NCI-H1417 (cell line): ENCODE data around the gene SMARCA4.
"Not testable (repeated sequence)": the region's sequence is repeated elsewhere in the genome, so short reads cannot be mapped to it uniquely, and the experiment has no call there.

ENCODE experiments used
- DNase-seq, 3 experiments: peaks; one replicate each; lab custom pipeline; 2025; lab: John Stamatoyannopoulos, UW

SMARCA4 gene

GRCh38 chr19:11101057-11101456 is 140.2 kb downstream of the SMARCA4 start:
- DNase-seq: no peak

DNA sequence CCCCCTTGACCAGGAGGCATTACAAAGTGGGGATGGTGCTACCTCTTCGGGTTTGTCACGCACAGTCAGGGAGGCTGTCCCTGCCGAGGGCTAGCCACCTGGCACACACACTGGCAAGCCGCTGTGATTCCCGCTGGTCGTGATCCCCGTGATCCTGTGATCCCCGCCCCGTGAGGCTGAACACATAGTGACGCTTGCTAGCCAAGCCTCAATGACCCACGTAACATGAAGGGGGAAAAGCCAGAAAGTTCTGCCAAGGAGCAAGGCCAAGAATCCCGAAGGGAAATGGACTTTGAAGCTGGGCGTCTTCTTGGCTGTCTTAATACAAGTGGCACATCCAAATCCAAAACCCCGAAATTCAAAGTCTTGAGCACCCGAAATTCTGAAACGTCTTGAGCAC is 142.1 kb downstream of the SMARCA4 start:
- DNase-seq: no peak

- DNase-seq: not testable (repeated sequence)
Measured at GRCh38 chr19:11103667-11104066, 142.8 kb downstream of the SMARCA4 start.

- no peak for DNase-seq
Measured at GRCh38 chr19:11105014-11105636, 144.3 kb downstream of the SMARCA4 start.

DNA sequence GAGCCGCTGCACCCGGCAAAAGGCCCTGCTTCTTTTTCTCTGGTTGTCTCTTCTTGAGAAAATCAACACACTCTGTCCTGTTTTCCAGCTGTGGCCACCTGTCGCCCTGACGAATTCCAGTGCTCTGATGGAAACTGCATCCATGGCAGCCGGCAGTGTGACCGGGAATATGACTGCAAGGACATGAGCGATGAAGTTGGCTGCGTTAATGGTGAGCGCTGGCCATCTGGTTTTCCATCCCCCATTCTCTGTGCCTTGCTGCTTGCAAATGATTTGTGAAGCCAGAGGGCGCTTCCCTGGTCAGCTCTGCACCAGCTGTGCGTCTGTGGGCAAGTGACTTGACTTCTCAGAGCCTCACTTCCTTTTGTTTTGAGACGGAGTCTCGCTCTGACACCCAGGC is 145.6 kb downstream of the SMARCA4 start:
- no peak for DNase-seq

DNA sequence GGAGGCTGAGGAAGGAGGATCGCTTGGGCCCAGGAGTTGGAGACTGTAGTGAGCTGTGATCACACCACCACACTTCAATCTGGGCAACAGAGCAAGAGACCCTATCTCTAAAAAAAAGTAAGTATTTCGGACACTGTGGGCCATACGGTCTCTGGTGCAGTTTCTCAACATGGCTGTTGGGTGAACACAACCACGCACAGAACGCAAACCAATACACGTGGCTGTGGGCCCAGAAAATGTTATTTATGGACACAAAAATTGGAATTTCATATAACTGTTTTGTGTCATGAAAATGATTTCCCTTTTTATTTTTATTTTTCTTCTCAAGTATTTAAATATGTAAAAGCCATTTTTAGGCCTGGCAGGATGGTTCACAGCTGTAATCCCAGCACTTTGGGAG is 147.9 kb downstream of the SMARCA4 start:
- no peak for DNase-seq

GRCh38 chr19:11111117-11111770 is 150.4 kb downstream of the SMARCA4 start:
- no peak for DNase-seq

DNA sequence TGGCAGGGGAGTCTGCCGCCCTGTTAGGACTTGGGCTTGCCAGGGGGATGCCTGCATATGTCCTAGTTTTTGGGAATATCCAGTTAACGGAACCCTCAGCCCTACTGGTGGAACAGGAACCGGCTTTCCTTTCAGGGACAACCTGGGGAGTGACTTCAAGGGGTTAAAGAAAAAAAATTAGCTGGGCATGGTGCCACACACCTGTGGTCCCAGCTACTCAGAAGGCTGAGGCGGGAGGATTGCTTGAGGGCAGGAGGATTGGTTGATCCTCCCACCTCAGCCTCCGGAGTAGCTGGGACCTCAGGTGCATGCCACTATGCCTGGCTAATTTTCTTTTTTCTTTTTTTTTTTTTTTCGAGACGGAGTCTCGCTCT is 150.9 kb downstream of the SMARCA4 start:
- no peak for DNase-seq
